GM19351 (cell line): ENCODE measurements around the gene VPS37C.
"Not testable (repeated sequence)": the region's sequence is repeated elsewhere in the genome, so short reads cannot be mapped to it uniquely, and the experiment has no call there.

Experiments used
- ATAC-seq: cut with Tn5 transposase; IDR thresholded peaks from one replicate; pipeline ENCODE4 v1.9.1; 2021; ENCODE audit warnings: mild to moderate bottlenecking, moderate library complexity; ENCODE audit not compliant: unreplicated experiment

VPS37C gene

GRCh38 chr11:61176446-61176845, 15.2 kb upstream of the VPS37C start:
- no peak for ATAC-seq

GRCh38 chr11:61174949-61175348, 13.7 kb upstream of the VPS37C start:
- no peak for ATAC-seq

- ATAC-seq = no peak
Observed at GRCh38 chr11:61174273-61174672, 13.0 kb upstream of the VPS37C start.

GRCh38 chr11:61173456-61173855, 12.2 kb upstream of the VPS37C start:
- no peak for ATAC-seq

GRCh38 chr11:61172888-61173287, 11.7 kb upstream of the VPS37C start:
- no peak for ATAC-seq

- ATAC-seq = no peak
Observed at GRCh38 chr11:61172356-61172755, 11.1 kb upstream of the VPS37C start.

- no peak for ATAC-seq
Observed at GRCh38 chr11:61171907-61172306, 10.7 kb upstream of the VPS37C start.

- no peak for ATAC-seq
Observed at GRCh38 chr11:61170566-61170965, 9.3 kb upstream of the VPS37C start.

GRCh38 chr11:61168800-61169199, 7.6 kb upstream of the VPS37C start:
- no peak for ATAC-seq

GRCh38 chr11:61168042-61168688, 6.9 kb upstream of the VPS37C start:
- ATAC-seq = no peak

GRCh38 chr11:61166331-61166730, 5.1 kb upstream of the VPS37C start:
- ATAC-seq = not testable (repeated sequence)

GRCh38 chr11:61165785-61166184, 4.6 kb upstream of the VPS37C start:
- not testable (repeated sequence) for ATAC-seq

GRCh38 chr11:61164606-61165424, 3.6 kb upstream of the VPS37C start:
- ATAC-seq = no peak

GRCh38 chr11:61163714-61164605, 2.7 kb upstream of the VPS37C start:
- ATAC-seq = no peak

- ATAC-seq = no peak
Observed at GRCh38 chr11:61163021-61163420, 1.8 kb upstream of the VPS37C start.

GRCh38 chr11:61162092-61162941, 1.1 kb upstream of the VPS37C start:
- ATAC-seq = no peak

- ATAC-seq = no peak
Observed at GRCh38 chr11:61160487-61161189, 588 bp downstream of the VPS37C start.

- ATAC-seq = no peak
Observed at GRCh38 chr11:61158691-61159381, 2.4 kb downstream of the VPS37C start.

GRCh38 chr11:61157743-61158142, 3.5 kb downstream of the VPS37C start:
- no peak for ATAC-seq
